GM12874 (cell line): Measurements from ENCODE around the gene KASH5.

Experiments used
- TF ChIP-seq, protein P1 (sequence below): IDR thresholded peaks from 2 replicates; pipeline ENCODE4 v1.5.1; 2011; ENCODE audit warnings: low read depth, mild to moderate bottlenecking, control low read depth, low read length, moderate library complexity; ENCODE audit not compliant: insufficient read depth

KASH5 gene

DNA sequence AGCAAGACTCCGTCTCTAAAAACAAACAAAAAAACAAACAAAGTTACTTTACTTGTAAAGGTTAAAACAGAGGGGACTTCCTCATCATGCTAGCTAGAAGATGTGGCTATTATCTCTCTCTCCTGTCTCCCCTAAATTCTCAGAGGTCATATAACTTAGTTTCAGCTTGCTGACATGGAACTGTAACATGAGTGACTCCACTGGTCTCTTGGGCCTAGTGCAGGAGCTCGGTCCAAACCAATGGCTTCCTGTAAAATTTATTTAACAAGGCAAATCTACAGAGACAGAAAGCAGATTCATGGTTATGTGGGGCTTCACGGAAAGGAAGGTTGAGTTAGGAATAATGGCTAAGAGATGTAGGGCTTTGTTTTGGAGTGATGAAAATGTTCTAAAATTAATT, 9.5 kb upstream of the KASH5 start:
- TF ChIP-seq, protein P1, sequence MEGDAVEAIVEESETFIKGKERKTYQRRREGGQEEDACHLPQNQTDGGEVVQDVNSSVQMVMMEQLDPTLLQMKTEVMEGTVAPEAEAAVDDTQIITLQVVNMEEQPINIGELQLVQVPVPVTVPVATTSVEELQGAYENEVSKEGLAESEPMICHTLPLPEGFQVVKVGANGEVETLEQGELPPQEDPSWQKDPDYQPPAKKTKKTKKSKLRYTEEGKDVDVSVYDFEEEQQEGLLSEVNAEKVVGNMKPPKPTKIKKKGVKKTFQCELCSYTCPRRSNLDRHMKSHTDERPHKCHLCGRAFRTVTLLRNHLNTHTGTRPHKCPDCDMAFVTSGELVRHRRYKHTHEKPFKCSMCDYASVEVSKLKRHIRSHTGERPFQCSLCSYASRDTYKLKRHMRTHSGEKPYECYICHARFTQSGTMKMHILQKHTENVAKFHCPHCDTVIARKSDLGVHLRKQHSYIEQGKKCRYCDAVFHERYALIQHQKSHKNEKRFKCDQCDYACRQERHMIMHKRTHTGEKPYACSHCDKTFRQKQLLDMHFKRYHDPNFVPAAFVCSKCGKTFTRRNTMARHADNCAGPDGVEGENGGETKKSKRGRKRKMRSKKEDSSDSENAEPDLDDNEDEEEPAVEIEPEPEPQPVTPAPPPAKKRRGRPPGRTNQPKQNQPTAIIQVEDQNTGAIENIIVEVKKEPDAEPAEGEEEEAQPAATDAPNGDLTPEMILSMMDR, result no peak

- TF ChIP-seq, protein P1, result no peak
These were observed 7.7 kb upstream of the KASH5 start for GRCh38 chr19:49380391-49380790.

DNA sequence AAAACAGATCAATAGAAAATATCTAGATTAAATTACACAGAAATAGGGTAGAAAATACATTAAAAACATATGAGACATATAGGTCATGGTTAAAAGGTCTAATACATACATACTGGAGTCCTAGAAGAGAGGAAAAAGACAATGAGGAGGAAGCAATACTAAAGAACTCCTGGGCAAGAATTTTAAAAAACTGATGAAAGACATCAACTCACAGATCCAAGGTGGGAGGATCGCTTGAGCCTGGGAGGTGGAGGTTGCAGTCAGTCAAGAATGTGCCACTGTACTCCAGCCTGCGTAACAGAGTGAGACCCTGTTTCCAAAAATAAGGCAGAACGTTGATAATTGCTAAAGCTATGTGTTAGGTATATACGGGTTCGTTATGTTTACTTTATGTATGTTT, 5.4 kb upstream of the KASH5 start:
- TF ChIP-seq, protein P1, result no peak

GRCh38 chr19:49383599-49383998, 4.5 kb upstream of the KASH5 start:
- TF ChIP-seq, protein P1, result no peak

- TF ChIP-seq, protein P1, result no peak
These were observed 1.4 kb downstream of the KASH5 start for GRCh38 chr19:49389406-49389805.

- TF ChIP-seq, protein P1, result no peak
These were observed 2.3 kb downstream of the KASH5 start for GRCh38 chr19:49390131-49390928.

DNA sequence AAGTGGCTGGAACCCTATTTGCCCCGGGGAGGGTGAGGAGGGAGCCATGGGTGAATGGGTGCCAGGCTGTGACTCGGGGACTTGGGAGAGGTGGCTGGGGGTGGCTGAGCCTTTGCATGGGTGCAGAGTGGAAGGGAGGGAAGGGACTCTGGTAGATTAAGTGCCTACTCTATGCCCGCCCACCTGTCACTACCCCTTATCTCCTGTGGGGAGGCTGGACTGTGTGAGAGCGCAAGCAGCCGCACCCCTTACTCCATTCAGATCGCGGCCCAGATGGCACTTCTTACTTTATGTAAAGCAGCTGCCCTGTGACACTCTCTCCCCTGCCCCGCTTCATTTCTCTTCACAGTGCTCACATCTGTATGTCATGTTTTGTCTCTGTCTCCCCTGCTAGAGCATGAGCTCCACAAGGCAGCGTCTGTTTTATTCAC, 2.9 kb downstream of the KASH5 start:
- TF ChIP-seq, protein P1, result no peak
